Measurements from ENCODE around the gene HOXB4. TPM values are rescaled to one million over a fixed set of nuclear protein-coding genes. Genes with fewer than 3 reads are reported as not detected.
A peak's percentile ranks its signal among the peaks of the same experiment; 100 is the strongest.
"Not testable (repeated sequence)": the region's sequence is repeated elsewhere in the genome, so short reads cannot be mapped to it uniquely, and the experiment has no call there.

The HOXB4 gene
- polyA plus RNA-seq, 1 donor = 1.0 TPM

DNA sequence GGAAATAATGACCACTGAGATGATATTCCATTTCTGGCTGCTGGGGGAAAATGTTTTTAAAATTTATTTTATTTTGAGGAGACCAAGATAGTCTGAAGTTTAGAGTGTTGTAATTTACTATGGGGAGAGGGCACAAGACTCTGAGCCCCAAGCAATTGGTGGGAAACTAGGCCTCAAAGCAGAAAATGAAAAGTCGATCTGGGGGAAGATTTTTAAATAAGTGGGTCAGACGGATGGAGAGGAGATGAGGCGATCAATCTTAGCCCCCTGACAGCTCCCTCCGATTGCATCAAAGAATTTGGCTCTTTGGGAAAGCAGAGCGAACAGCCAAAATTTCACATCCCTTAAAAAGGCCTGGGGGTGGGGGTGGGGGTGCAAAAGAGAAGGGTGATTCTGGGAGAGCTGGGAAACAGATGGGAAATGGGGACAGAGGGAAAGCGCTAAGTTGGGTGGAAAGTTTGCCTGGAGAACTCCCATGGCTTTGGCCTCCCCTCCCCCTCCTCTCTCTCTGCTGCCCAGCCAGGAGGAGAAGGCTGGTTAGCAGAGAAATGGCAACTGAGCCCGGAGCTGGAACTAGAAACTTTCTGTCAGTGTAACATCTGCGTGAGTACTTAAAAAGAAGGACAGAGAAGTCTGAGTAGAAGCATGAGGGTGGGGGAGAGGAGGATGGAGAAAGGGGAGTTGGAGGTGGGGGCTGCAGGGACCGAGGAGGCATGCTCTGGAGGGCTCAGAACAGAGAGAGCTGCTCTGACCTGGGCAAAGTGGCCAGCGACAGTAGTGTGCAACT is 31.8 kb downstream of the HOXB4 start:
- no peak for DNase-seq

DNA sequence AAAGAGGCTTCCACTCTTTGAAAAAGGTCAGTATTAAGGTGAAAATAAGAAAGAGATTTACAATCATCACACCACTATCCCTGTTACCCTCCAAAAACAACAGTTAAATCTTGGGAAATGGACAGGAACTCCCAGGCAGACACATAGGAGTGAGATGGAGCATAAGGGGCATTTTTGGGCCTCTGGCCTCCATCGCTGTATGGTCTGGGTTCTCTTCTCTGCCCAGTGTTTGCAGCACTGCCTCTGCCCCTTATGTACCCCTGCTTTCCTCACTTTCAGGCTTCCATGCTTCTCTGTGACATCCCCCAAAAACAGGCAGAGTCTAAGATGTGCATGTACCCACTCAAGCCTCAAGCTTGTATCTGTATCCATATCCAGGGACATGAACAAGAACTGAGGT is 32.6 kb downstream of the HOXB4 start:
- DNase-seq = no peak

DNA sequence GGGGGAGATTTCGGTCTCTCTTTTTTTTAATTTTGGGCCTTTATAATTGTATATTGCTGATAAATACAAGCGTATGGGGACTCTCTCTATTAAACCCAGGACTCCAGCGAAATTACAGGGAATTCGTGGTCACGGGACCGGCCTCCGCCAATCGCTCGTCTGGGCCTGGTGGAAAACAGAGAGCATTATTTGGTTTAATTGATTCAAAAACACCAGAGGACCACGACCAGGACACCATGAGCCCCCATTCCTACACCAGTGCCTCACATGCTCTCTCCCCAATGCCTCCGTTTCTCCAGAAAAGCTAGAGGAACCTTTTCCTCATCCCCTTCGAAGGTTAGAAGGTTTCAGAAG is 33.2 kb downstream of the HOXB4 start, which contains the start of gene HOXB2:
TSS of gene HOXB2 (minus strand) at position 88 of the 354 bp plus-strand sequence. CDS start 198 bp downstream, outside the sequence.
- no peak for DNase-seq

DNA sequence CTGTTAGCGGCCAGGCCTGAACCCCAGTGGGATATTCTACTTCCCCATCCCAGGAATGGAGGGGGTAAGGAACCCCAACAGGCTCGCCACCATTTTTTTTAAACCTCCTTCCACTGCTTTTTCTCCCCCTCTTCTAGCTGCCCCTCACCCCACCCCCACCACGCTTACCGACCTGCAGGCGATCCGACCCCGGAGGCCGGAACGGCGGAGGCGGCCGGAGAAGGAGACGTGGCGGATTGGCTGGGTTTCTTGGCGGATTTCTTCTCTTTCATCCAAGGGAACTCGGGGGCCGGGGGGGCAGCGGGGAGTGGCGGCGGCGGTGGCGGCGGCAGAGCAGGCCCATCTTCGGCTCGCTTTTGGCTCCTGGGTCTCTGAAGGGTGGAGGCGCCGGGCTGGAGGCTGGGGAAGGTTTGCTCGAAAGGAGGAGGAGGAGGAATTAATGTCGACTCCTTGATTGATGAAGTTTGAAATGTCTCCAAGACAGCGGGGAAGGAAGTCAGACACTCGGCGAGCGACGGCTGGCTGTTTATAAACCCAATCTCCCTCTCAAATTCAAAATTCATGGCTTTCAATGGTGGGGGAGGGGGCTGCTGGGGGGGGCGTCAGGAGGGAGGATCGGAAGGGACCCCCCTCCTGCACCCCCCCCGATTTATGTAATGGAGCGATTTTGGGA is 33.7 kb downstream of the HOXB4 start:
- DNase-seq = peak; percentile 68

DNA sequence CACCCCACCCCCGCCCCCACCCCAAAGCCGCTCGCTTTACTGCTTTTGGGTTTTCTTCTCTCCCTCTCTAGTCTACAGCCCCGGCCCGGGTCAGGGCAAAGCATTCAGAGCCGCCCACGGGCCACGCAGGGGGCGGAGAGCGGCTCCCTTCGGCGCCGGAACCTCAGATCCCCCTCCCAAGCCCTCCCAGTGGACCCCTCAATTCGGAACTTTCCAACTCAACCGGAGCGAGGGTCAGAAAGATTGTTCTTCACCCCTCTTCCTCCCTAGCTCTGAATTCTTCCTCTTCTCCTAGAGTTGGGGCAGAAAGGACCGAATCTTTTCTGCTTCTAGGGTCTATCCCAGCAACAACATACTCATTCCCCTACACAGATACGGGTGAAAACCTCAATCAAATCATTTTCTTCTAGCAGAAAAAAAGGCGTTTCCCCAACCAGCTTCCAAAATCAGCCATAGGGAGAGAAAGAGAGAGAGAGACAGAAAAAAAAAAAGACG is 34.2 kb downstream of the HOXB4 start:
- no peak for DNase-seq

DNA sequence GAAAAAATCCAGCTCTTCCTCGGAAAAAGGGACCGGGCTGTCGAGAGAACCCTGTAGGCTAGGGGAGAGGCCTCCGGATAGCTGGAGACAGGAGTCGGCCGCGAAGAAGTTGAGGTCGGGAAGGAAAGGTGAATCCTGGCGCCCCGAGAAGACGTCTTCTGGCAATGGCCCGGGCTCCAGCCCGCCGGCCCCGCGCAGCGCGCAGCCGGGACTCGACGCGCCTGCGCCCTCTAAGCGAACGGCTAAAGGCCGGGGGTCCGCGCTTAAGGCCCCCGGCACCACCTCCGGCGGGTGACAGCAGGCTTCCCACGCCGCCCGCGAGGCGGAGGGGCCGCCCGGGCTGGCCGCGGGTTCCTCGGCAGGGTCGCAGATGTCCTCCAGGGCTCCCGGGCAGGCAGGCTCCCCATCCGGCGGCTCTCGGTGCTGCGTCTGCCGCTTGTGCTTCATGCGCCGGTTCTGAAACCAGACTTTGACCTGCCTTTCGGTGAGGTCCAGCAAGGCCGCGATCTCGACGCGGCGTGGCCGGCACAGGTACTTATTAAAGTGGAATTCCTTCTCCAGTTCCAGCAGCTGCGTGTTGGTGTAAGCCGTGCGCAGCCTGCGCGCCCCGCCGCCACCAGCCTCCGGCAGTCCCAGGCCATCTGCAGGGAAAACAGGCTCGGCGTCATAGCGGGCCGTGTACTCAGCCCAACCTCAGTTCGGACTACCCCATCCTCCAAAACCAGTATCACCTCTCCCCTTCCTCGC is 34.9 kb downstream of the HOXB4 start:
- DNase-seq = no peak

DNA sequence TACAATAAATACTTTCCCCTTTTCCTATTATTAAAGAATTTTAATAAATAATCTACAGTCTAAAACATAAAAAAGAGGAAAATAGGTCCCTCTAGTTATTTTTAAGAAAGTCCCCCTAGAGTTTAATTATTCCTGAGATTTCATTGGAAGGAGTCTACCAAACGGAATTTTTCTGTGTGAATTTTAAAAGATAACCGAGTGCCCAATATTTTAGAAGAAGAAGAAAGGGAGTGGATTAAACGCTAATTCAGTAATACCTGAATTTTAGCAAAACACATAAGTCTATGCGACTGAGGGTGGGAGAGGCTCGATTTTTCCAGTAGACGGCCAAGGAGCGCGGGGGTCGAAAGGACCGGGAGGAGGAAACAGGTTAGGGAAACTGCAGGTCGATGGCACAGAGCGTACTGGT is 35.4 kb downstream of the HOXB4 start:
- DNase-seq = no peak

DNA sequence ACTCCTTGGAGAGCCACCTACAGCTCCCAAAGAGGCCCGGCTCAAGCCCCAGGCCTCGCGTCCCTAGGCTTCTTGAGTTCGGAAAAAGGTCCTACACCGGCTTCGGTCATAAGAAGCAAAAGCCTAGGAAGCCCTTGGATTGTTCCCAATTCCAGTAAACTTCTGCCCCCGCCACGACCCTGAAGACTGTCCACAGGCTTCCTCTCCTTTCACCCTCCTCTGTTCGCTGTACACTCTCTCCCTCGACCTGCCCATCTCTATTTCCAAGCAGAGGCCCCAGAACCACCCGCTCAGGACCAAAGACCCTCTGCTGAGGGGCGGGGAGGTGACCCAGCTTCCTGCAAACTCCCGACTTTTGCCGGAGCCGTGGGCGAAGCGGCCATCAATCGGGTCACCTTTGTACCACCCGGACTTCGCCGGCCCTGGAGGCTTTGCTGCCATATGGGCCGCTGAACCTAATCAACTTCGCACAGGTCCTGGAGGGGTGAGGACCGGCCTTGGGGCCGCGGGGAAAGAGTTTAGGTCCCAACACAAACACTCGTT is 36.0 kb downstream of the HOXB4 start:
- DNase-seq = no peak

DNA sequence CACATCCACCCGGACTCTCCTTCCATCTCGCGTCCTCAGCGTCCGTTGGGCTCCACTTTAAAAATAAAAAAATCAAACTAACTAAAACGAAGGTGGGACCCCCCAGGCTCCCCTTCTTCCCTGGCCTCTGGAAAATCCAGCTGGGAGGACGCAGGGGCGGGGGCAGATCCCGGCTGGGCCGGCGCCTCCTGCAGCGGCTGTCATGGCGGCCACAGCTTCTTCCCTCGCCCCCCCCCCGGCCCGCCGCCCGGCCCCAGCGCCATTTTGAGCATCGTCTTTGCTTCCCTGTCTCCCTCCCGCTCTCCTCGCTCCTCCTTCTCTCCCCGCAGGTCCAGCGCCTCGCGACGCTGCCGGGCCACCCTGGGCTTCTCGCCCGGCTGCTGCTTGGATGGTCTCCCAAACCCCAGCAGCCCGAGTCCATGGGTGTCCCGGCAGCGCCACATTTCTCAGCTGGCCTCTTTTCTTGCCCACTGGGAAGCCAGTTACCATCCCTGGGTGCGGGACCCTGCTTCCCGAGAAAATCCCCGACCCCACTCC is 36.5 kb downstream of the HOXB4 start:
- peak; percentile 72 for DNase-seq

DNA sequence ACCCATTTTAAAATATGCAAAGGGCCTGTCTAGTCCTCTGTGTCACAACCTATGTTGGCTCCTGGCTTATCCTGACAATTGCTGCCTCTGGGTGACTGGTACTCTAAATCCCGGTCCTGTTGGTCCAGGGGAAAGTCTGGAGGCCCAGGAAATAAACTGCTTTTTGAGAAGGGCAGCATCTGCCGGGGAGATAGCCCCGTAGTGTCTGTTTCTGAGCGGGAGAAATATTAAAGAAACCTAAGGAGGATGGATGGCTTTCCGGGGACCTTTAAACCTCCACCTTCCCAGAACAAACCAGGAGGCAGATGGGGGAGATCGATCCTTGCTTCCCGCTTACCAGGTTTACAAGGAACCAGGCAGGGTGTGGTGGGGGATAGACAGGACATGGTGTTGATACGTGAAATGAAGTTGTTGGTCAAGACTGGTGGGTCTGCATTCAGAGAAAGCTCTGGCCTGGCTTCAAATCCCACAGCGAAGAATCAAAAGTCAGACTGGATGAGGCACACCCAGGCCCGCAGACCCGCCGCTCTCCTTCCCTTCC is 37.0 kb downstream of the HOXB4 start:
- no peak for DNase-seq

DNA sequence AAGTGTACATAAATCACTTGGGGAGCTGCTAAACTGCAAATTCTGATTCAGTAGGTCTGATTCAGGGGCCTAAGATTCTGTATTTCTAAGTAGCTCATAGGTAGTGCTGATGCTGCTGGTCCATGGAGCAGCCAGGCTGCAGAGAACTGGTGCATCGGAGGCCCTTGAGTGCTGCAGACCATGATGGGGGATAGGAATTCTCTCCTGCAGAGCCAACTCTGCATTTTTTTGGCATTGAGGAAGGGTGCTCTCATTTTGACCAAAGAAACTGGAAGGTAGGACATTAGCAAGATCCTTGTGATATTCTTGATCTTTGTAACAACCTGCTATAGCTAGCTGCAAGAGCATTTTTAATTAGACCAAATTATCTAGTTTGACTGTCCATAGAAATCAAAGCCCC is 37.9 kb downstream of the HOXB4 start:
- no peak for DNase-seq

DNA sequence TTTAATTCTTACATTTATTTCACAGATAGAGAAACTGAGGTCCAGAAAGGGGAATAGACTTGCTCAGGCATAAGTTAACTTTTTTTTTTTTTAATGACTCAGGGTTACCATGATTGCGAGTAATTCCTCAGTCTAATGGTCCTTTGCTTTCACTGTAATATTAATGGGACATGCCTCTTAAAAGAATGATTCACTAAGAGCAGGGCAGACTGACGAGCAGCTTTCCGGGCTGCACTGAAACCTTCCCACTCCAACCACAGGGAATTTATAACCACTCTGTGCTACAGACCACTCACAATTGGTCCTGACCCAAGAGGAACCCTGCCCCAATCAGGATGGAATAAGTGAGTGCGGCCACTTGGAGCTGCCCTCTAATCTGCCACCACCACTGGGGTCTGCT is 39.0 kb downstream of the HOXB4 start:
- no peak for DNase-seq

DNA sequence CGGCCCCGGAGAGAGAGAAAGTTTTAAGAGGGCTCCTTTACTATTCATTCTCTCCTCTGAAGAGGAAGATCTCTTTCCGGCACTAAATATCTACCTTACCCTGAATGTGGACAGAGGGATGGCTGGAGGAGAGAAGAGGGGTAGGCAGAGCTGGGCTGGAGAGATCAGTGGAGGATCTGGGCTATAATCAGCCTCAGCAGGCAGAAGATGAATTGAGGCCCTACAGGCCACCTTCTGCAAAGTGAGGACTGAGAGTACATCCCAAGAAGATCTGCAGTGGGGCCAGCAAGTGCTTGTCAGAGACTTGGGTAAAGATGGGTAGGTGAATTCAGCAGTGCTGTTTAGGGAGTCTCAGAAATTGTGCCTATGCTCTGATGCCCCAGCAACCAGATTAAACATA is 40.8 kb downstream of the HOXB4 start:
- no peak for DNase-seq

DNA sequence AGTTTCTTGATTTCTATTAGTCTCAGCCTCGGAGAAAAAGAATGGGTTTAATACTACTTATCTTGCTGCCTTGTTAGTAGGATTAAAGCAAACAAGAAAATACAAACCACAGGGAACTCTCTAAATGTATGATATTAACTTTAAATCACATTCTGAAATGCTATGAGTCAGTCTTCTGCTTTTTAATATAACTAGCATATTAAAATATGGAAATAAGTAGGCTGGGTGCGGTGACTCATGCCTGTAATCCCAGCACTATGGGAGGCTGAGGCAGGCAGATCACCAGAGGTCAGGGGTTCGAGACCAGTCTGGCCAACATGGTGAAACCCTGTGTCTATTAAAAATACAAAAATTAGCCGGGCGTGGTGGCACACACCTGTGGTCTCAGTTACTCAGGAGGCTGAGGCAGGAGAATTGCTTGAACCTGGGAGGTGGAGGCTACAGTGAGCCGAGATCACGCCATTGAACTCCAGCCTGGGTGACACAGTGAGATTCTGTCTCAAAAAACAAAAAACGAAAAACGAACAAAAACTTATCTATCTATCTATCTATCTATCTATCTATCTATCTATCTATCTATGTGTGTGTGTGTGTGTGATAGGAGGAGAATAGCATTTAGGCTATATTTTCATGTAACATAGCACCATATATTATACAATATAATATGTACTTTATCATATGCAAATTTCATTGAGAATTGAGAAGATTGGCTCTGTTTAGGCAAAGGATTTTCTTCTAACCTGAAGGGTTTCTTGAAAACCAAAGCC is 42.2 kb downstream of the HOXB4 start:
- not testable (repeated sequence) for DNase-seq

DNA sequence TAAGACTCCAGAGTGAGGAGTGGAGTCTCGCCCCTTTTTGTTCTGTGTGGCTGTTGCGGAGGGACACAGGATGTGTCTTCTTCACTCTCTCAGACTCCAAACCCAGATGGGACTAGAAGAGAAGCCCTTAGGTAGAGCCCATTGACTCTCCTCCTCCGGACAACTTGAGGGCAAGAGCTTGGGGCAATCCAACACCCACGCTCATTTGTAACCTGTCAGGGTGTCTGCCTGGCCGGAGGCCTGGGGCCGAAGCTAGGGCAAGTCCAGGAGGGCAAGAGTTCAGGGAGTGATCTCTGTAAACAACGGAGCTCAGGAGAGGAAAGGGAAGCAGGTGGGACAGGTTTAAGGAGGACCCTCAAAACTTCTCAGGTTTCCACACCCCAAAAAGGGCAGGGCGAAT is 45.9 kb downstream of the HOXB4 start:
- no peak for DNase-seq

DNA sequence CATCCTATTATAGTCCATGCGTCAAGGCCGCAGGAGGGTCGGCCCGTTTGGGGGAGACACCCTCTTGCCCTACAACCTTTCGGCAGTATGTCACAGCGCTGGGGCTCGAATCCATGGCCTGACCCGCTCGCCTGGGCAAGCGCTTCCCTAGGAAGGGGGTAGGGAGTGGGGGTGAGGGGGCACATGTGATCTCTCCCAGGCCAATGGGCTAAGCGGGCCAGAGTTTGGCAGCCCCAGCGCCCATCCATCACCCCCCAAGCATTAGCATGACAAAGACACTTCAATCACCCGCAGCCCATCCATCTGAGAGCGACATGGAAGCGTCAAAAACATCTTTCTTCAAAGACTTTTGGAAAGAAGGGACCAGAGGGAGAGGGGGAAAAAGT is 47.3 kb downstream of the HOXB4 start, which contains the start of gene HOXB1:
TSS of gene HOXB1 (minus strand) at position 125 of the 386 bp plus-strand sequence. CDS start at position 18, 107 bp downstream.
- DNase-seq = no peak

DNA sequence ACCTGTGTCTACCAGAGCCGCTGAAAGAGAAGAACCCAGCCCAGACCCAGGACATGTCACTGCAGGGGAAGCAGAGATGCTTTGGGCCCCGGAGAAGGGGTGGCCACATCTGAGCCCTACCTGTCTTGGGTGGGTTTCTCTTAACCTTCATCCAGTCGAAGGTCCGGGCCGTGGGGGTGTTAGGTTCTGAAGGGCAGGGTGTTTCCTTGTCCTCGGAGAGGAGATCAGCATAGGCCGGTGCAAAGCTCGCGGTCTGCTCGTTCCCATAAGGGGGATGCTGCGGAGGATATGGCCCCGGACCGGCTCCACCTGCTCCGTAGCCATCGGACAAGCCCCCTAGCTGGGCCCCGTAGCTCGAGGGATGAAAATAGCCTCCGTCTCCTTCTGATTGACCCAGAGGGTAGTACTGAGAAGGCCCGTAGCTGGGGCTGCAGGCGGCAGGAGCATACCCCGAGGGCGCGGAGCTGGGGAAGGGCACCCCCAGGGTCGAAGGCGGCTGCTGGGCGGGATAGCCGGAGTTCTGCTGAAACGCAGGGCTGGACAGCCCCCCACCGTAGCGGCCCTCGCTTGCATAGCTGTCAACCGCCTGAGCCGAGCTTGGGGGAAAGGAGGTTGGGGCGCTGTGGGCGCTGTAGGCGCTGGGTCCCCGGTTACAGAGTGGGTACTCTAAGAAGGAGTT is 47.8 kb downstream of the HOXB4 start:
- no peak for DNase-seq

DNA sequence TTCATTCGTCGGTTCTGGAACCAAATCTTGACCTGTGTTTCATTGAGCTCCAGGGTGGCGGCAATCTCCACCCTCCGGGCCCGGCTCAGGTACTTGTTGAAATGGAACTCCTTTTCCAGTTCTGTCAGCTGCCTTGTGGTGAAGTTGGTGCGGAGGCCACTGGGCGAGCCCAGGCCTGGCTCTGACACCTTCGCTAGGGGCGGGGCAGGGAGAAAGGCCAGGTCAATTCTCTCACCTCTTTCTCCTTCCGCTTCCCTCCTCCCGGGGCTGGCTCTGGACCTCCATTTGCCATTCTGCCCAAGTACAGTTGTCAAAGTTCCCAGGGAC is 48.5 kb downstream of the HOXB4 start:
- no peak for DNase-seq

DNA sequence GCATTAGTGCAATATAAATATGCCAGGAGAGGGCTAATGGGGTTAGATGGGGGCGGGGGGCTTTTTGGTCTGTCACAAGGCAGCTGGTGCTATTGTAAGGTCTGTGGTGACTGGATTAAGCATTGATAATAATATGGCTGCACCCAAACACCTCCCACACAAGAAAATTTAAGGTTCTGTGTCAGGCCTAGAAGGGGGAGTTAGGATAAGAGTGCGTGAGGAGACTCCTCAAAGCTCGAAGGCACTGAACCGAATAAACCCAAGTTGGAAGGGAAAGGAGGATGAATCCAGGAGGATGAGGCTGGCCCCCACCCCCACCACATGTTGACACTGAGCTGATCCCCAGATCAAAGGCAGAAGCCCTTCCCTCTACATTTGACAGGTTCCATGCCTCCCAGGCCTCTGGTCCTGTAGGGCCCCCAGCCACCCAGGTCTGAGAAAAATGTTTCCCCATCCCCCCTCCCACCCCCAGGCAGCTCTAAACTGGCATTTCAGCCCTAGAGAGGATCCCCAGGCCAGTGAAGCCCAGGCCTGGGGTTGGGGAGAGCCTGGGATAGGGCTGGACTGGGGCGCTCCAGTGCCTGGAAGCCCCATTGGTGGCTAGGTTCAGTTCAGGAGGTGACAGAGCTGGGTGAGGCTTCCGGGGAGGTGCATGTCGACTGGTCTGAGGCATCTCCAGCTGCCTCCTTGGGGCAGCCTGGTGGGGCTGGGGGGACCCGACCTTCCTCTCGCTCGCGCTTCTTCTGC is 49.0 kb downstream of the HOXB4 start:
- DNase-seq = no peak

Measured in hindlimb muscle (tissue), 1 donor.